Erythroblast (primary cell): Measurements from ENCODE around the gene TRAPPC2.

Source experiments
- GATA1 ChIP-seq: IDR thresholded peaks from 2 replicates; pipeline ENCODE4 v1.6.1; 2011; ENCODE audit warnings: low read depth, mild to moderate bottlenecking, control low read depth, low read length, moderate library complexity
- POLR2A ChIP-seq: IDR thresholded peaks from 2 replicates; pipeline ENCODE4 v1.6.1; 2011; ENCODE audit warnings: mild to moderate bottlenecking, low read length

GRCh38 chrX:13662355-13662791 is 72.0 kb downstream of the TRAPPC2 start:
- TF ChIP-seq POLR2A (no peak), GATA1 (no peak)
